OCI-LY1 (cell line): Measurements from ENCODE around the gene RTCB.

Source experiments
- H2AFZ ChIP-seq: fragments of 200-600 bp; sonication (generic), shearing (Covaris generic); 2 replicates; pipeline ENCODE4 v1.6.0; 2014; ENCODE audit warnings: antibody characterized with exemption, mild to moderate bottlenecking, low read length
- H3F3A ChIP-seq: fragments of 200-600 bp; sonication (generic), shearing (Covaris generic); 2 replicates; pipeline ENCODE4 v1.6.0; 2014; ENCODE audit warnings: mild to moderate bottlenecking, antibody characterized with exemption, low read length, moderate library complexity; ENCODE audit not compliant: insufficient read depth
- H3K27ac ChIP-seq: fragments of 200-600 bp; sonication (generic); 2 replicates; pipeline ENCODE4 v1.5.1; 2014; ENCODE audit warnings: low read length, mixed run types, mild to moderate bottlenecking, low read depth; ENCODE audit not compliant: poor library complexity, severe bottlenecking
- H3K27me3 ChIP-seq: fragments of 200-600 bp; sonication (generic); 2 replicates; pipeline ENCODE4 v1.6.0; 2014; ENCODE audit warnings: antibody characterized with exemption, mild to moderate bottlenecking, low read length, moderate library complexity; ENCODE audit not compliant: insufficient read depth
- H3K36me3 ChIP-seq: fragments of 200-600 bp; sonication (generic); 2 replicates; pipeline ENCODE4 v1.6.1; 2014; ENCODE audit warnings: mild to moderate bottlenecking, antibody characterized with exemption, low read length, moderate library complexity, mixed read lengths; ENCODE audit not compliant: insufficient read depth
- H3K4me1 ChIP-seq: fragments of 200-600 bp; sonication (generic); 2 replicates; pipeline ENCODE4 v1.5.1; 2014; ENCODE audit warnings: mild to moderate bottlenecking, low read length, moderate library complexity; ENCODE audit not compliant: insufficient read depth, severe bottlenecking
- H3K4me2 ChIP-seq: fragments of 200-600 bp; sonication (generic), shearing (Covaris generic); 2 replicates; pipeline ENCODE4 v1.6.1; 2014; ENCODE audit warnings: low read length
- H3K4me3 ChIP-seq: fragments of 200-600 bp; sonication (generic); 2 replicates; pipeline ENCODE4 v1.5.1; 2014; ENCODE audit warnings: low read length, low read depth, mild to moderate bottlenecking, mixed read lengths; ENCODE audit not compliant: poor library complexity, severe bottlenecking
- H3K79me2 ChIP-seq: fragments of 200-600 bp; shearing (Covaris generic); 2 replicates; pipeline ENCODE4 v1.6.1; 2016; ENCODE audit warnings: mixed run types, low read length, mixed read lengths; ENCODE audit not compliant: insufficient read depth
- H3K9ac ChIP-seq: fragments of 200-600 bp; sonication (generic), shearing (Covaris generic); 2 replicates; pipeline ENCODE4 v1.6.1; 2014; ENCODE audit warnings: mild to moderate bottlenecking, low read length, mixed read lengths
- H3K9me2 ChIP-seq: fragments of 200-600 bp; sonication (generic), shearing (Covaris generic); 2 replicates; pipeline ENCODE4 v1.6.1; 2014; ENCODE audit warnings: low read depth, mild to moderate bottlenecking, low read length, mixed read lengths
- H3K9me3 ChIP-seq: fragments of 200-600 bp; shearing (Covaris generic); 2 replicates; pipeline ENCODE4 v1.6.1; 2014; ENCODE audit warnings: low read length, mixed read lengths
- H4K20me1 ChIP-seq: fragments of 200-600 bp; sonication (generic), shearing (Covaris generic); 2 replicates; pipeline ENCODE4 v1.6.0; 2016; ENCODE audit warnings: mild to moderate bottlenecking, low read length; ENCODE audit not compliant: insufficient read depth
- EZH2 ChIP-seq: fragments of 200-600 bp; sonication (generic), shearing (Covaris generic); IDR thresholded peaks from 2 replicates; pipeline ENCODE4 v1.8.0; 2017; ENCODE audit warnings: borderline replicate concordance, mixed run types, mild to moderate bottlenecking, antibody characterized with exemption, low read length, moderate library complexity, mixed read lengths
- TF ChIP-seq, protein P1 (sequence below): fragments of 200-600 bp; sonication (generic), shearing (Covaris generic); IDR thresholded peaks from 2 replicates; pipeline ENCODE4 v1.5.1; 2017; ENCODE audit warnings: mild to moderate bottlenecking, antibody characterized with exemption, low read length, moderate library complexity, mixed read lengths

Gene RTCB

DNA sequence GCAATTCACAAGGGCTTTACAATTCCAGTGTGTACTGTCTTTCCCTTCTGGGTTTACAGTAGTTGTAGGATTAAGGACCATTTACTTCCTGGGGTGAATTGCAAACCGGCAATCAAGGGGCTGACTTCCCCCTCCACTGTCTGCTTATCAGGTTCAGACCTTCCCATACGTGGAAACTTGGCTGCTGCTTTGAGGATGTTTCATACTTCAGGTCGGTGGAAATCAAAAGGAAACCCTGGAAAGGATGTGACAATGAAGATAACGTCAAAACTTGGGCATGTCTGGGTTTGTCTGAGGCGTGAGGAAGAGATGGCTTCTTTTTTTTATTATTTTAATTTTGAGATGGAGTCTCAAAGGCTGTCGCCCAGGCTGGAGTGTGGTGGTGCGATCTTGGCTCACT, 2.1 kb upstream of the RTCB start:
- Histone ChIP-seq H3K36me3 (peaks cover 3% of the 10 kb centered on the region; the same call in 1 of the 2 replicates), H3K27me3 (no peaks in the 10 kb centered on the region), H3K27ac (no peak overlapping the region), H2AFZ (no peak overlapping the region), H3K9me2 (no peaks in the 10 kb centered on the region), H3F3A (no peaks in the 10 kb centered on the region), H3K4me3 (no peak overlapping the region), H3K9me3 (no peaks in the 10 kb centered on the region), H3K79me2 (peaks cover 19% of the 10 kb centered on the region), H3K9ac (no peak overlapping the region), H3K4me1 (peaks cover 22% of the 10 kb centered on the region), H3K4me2 (no peak overlapping the region), H4K20me1 (no peaks in the 10 kb centered on the region)
- TF ChIP-seq EZH2, result no peak

DNA sequence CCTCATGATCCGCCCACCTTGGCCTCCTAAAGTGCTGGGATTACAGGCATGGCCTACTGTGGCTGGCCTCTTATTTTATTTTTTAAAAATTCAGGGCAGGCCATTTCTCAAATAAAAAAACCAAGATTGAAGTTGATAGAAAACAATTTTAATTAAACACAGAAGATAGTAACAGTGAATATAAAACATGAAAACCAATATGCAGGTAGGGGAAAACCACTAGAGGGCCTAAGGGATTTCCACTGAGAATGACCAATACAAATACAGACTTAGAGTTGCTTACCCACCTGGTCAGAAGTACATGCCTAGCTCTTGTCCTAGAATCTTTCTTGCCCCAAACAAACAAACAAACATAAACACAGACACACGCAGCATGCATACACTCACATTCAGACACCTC, 1.7 kb upstream of the RTCB start:
- peaks cover 4% of the 10 kb centered on the region; the same call in 1 of the 2 replicates for H3K36me3 ChIP-seq
- TF ChIP-seq EZH2, result no peak
- TF ChIP-seq, protein P1, sequence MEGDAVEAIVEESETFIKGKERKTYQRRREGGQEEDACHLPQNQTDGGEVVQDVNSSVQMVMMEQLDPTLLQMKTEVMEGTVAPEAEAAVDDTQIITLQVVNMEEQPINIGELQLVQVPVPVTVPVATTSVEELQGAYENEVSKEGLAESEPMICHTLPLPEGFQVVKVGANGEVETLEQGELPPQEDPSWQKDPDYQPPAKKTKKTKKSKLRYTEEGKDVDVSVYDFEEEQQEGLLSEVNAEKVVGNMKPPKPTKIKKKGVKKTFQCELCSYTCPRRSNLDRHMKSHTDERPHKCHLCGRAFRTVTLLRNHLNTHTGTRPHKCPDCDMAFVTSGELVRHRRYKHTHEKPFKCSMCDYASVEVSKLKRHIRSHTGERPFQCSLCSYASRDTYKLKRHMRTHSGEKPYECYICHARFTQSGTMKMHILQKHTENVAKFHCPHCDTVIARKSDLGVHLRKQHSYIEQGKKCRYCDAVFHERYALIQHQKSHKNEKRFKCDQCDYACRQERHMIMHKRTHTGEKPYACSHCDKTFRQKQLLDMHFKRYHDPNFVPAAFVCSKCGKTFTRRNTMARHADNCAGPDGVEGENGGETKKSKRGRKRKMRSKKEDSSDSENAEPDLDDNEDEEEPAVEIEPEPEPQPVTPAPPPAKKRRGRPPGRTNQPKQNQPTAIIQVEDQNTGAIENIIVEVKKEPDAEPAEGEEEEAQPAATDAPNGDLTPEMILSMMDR, result peak; percentile 45
- no peaks in the 10 kb centered on the region for H3K27me3 ChIP-seq
- H3K4me1 ChIP-seq, result peaks cover 22% of the 10 kb centered on the region
- H3K4me2 ChIP-seq, result no peak overlapping the region
- H3K9me2 ChIP-seq, result no peaks in the 10 kb centered on the region
- peaks cover 19% of the 10 kb centered on the region for H3K79me2 ChIP-seq
- H2AFZ ChIP-seq, result no peak overlapping the region
- no peak overlapping the region for H3K4me3 ChIP-seq
- no peaks in the 10 kb centered on the region for H3K9me3 ChIP-seq
- H3F3A ChIP-seq, result no peaks in the 10 kb centered on the region
- H3K27ac ChIP-seq, result no peak overlapping the region
- no peaks in the 10 kb centered on the region for H4K20me1 ChIP-seq
- no peak overlapping the region for H3K9ac ChIP-seq

- peak overlapping the region; percentile 89 for H3K9ac ChIP-seq
- no peaks in the 10 kb centered on the region for H3K9me2 ChIP-seq
- H3K27ac ChIP-seq, result no peak overlapping the region
- H3K4me1 ChIP-seq, result peaks cover 32% of the 10 kb centered on the region
- H3K79me2 ChIP-seq, result peaks cover 19% of the 10 kb centered on the region
- H3K9me3 ChIP-seq, result no peaks in the 10 kb centered on the region
- TF ChIP-seq EZH2, result no peak
- TF ChIP-seq, protein P1, result no peak
- no peaks in the 10 kb centered on the region for H3K27me3 ChIP-seq
- no peaks in the 10 kb centered on the region for H3F3A ChIP-seq
- H3K4me2 ChIP-seq, result peak overlapping the region; percentile 78
- no peak overlapping the region for H2AFZ ChIP-seq
- no peaks in the 10 kb centered on the region for H4K20me1 ChIP-seq
- peaks cover 28% of the 10 kb centered on the region for H3K36me3 ChIP-seq
- H3K4me3 ChIP-seq, result peak overlapping the region; percentile 85
Measured at GRCh38 chr22:32411402-32411801, 645 bp downstream of the RTCB start.

DNA sequence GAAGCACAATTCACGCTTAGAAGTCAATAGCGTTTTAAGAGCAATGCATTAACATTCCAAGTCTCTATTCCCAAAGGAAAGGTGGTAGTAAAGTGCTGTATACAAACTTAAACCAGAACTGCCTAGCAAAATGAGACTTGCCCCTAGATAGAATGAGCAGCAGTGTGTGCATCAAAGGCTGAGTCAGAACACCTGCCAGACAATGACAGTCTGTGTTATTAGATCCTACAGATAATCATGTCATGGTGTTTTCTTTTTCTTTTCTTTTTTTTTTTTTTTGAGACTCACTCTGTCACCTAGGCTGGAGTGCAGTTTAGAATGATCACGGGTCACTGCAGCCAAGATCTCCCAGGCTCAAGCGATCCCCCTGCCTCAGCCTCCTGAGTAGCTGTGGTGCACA, 1.6 kb downstream of the RTCB start:
- no peaks in the 10 kb centered on the region for H3F3A ChIP-seq
- TF ChIP-seq EZH2, result no peak
- TF ChIP-seq, protein P1, result no peak
- peaks cover 32% of the 10 kb centered on the region for H3K4me1 ChIP-seq
- H3K36me3 ChIP-seq, result peaks cover 37% of the 10 kb centered on the region
- H3K9me3 ChIP-seq, result no peaks in the 10 kb centered on the region
- H3K4me2 ChIP-seq, result peak overlapping the region; percentile 78
- H3K79me2 ChIP-seq, result peaks cover 19% of the 10 kb centered on the region
- no peak overlapping the region for H3K27ac ChIP-seq
- H3K9ac ChIP-seq, result no peak overlapping the region; the same call in 1 of the 2 replicates
- H3K27me3 ChIP-seq, result no peaks in the 10 kb centered on the region
- no peak overlapping the region for H2AFZ ChIP-seq
- H4K20me1 ChIP-seq, result no peaks in the 10 kb centered on the region
- peak overlapping the region; percentile 85 for H3K4me3 ChIP-seq
- H3K9me2 ChIP-seq, result no peaks in the 10 kb centered on the region
